Activated T-cell treated with anti-CD3 and anti-CD28 coated beads for 1 hour (primary cell): Measurements from ENCODE around the gene HADHB.
A peak's percentile ranks its signal among the peaks of the same experiment; 100 is the strongest.

ENCODE experiments used
- DNase-seq: peaks from one replicate; pipeline ENCODE4 v3.0.0-alpha.2; 2020; ENCODE audit warnings: low read depth

HADHB gene

GRCh38 chr2:26244309-26245230, at the start of gene HADHB, which contains the start of gene HADHA:
Gene HADHB, plus strand, starts transcription at chr2:26244939. Its CDS starts 9,316 bp downstream, at chr2:26254255.
Gene HADHA, minus strand, starts transcription at chr2:26244632. Its CDS starts 36 bp downstream, at chr2:26244596.
- peak; percentile 71 for DNase-seq

- no peak for DNase-seq
These were observed 49.4 kb upstream of the HADHB start for GRCh38 chr2:26195040-26195984.

GRCh38 chr2:26196683-26197418, 47.9 kb upstream of the HADHB start:
- no peak for DNase-seq

GRCh38 chr2:26197516-26197915, 47.2 kb upstream of the HADHB start:
- no peak for DNase-seq

GRCh38 chr2:26202981-26203490, 41.7 kb upstream of the HADHB start:
- no peak for DNase-seq

- DNase-seq, result no peak
These were observed 40.8 kb upstream of the HADHB start for GRCh38 chr2:26203906-26204305.

- no peak for DNase-seq
These were observed 32.7 kb upstream of the HADHB start for GRCh38 chr2:26212011-26212410.

GRCh38 chr2:26214759-26215158, 30.0 kb upstream of the HADHB start:
- no peak for DNase-seq

- DNase-seq, result no peak
These were observed 28.9 kb upstream of the HADHB start for GRCh38 chr2:26215833-26216232.

GRCh38 chr2:26216587-26216986, 28.2 kb upstream of the HADHB start:
- DNase-seq, result no peak

GRCh38 chr2:26217720-26218119, 27.0 kb upstream of the HADHB start:
- DNase-seq, result no peak

- DNase-seq, result no peak
These were observed 21.7 kb upstream of the HADHB start for GRCh38 chr2:26223018-26223417.

GRCh38 chr2:26224095-26224494, 20.6 kb upstream of the HADHB start:
- DNase-seq, result no peak

GRCh38 chr2:26229595-26229994, 15.1 kb upstream of the HADHB start:
- no peak for DNase-seq

- no peak for DNase-seq
These were observed 13.9 kb upstream of the HADHB start for GRCh38 chr2:26230806-26231205.

GRCh38 chr2:26235089-26235488, 9.7 kb upstream of the HADHB start:
- DNase-seq, result no peak

- no peak for DNase-seq
These were observed 6.9 kb upstream of the HADHB start for GRCh38 chr2:26237868-26238267.

- DNase-seq, result no peak
These were observed 6.3 kb upstream of the HADHB start for GRCh38 chr2:26238311-26238958.

- no peak for DNase-seq
These were observed 2.8 kb upstream of the HADHB start for GRCh38 chr2:26241928-26242436.

- no peak for DNase-seq
These were observed 1.1 kb upstream of the HADHB start for GRCh38 chr2:26243470-26244308.
